Measurements from ENCODE around the gene P2RX3. TPM values are rescaled to one million over a fixed set of nuclear protein-coding genes. Genes with fewer than 3 reads are reported as not detected.
A peak's percentile ranks its signal among the peaks of the same experiment; 100 is the strongest.

The P2RX3 gene
- total RNA-seq, 4 donors from 2014 or later: not detected

- 77 to 86% methylated on average over 9 of the region's 9 CpGs for WGBS, 2 donors
- TF ChIP-seq POLR2A (IDR thresholded peaks at IDR 0.05): no peak
- TF ChIP-seq CTCF (IDR thresholded peaks at IDR 0.05): no peak
Measured at GRCh38 chr11:57347336-57347735, 9.2 kb downstream of the P2RX3 start.

GRCh38 chr11:57348052-57348451, 9.9 kb downstream of the P2RX3 start:
- no peak for DNase-seq (ENCODE audit: low spot score in 2 of 2)
- 79 to 92% methylated on average over 7 of the region's 7 CpGs for WGBS, 2 donors
- TF ChIP-seq POLR2A (IDR thresholded peaks at IDR 0.05): no peak
- no peak for TF ChIP-seq CTCF (IDR thresholded peaks at IDR 0.05)
- intact Hi-C loops (cut with DNase I; ENCODE audit: low total_unique reads): loop anchor here (10.0 kb wide), 2 partner anchors 107 to 177 kb away; no protein-coding TSS in a partner anchor
- H3K4me3 ChIP-seq (ENCODE audit: low read depth, poor library complexity, severe bottlenecking): no peak overlapping the region

More at GRCh38 chr11:57347336-57347735, 9.2 kb downstream of the P2RX3 start:
- H3K4me3 ChIP-seq (ENCODE audit: low read depth, poor library complexity, severe bottlenecking): no peak overlapping the region
- intact Hi-C loops (cut with DNase I; ENCODE audit: low total_unique reads): loop anchor here (10.0 kb wide), 2 partner anchors 107 to 177 kb away; no protein-coding TSS in a partner anchor
- DNase-seq (ENCODE audit: low spot score in 2 of 2): no peak

GRCh38 chr11:57348636-57349313, 10.6 kb downstream of the P2RX3 start:
- DNase-seq (ENCODE audit: low spot score in 2 of 2): no peak
- intact Hi-C loops (cut with DNase I; ENCODE audit: low total_unique reads): loop anchor here (10.0 kb wide), 2 partner anchors 106 to 176 kb away; no protein-coding TSS in a partner anchor
- 91 to 92% methylated on average over 14 of the region's 14 CpGs for WGBS, 2 donors
- H3K4me3 ChIP-seq (ENCODE audit: low read depth, poor library complexity, severe bottlenecking): no peak overlapping the region
- TF ChIP-seq CTCF (IDR thresholded peaks at IDR 0.05): no peak
- no peak for TF ChIP-seq POLR2A (IDR thresholded peaks at IDR 0.05)

- peak in 1 of 2 donors; percentile 93 for DNase-seq (ENCODE audit: low spot score in 2 of 2)
- no peak overlapping the region for H3K4me3 ChIP-seq (ENCODE audit: low read depth, poor library complexity, severe bottlenecking)
- intact Hi-C loops (cut with DNase I; ENCODE audit: low total_unique reads): loop anchor here (10.0 kb wide), 2 partner anchors 105 to 175 kb away; no protein-coding TSS in a partner anchor
- TF ChIP-seq POLR2A (IDR thresholded peaks at IDR 0.05) (no peak), CTCF (IDR thresholded peaks at IDR 0.05) (peak in 1 of 3 donors; percentile 46)
- 46 to 49% methylated on average over 25 to 28 of the region's 31 CpGs for WGBS, 2 donors
Measured at GRCh38 chr11:57349491-57350274, 11.5 kb downstream of the P2RX3 start.

GRCh38 chr11:57353036-57353435, 14.9 kb downstream of the P2RX3 start:
- no peak for DNase-seq (ENCODE audit: low spot score in 2 of 2)
- intact Hi-C loops (cut with DNase I; ENCODE audit: low total_unique reads): no loop called here
- no peak overlapping the region for H3K4me3 ChIP-seq (ENCODE audit: low read depth, poor library complexity, severe bottlenecking)
- 66 to 77% methylated on average over 5 of the region's 5 CpGs for WGBS, 2 donors
- TF ChIP-seq CTCF (IDR thresholded peaks at IDR 0.05) (no peak), POLR2A (IDR thresholded peaks at IDR 0.05) (no peak)
